WTC11 (cell line): ENCODE data around the gene KCNK3. TPM values are rescaled to one million over a fixed set of nuclear protein-coding genes. Genes with fewer than 3 reads are reported as not detected.
A peak's percentile ranks its signal among the peaks of the same experiment; 100 is the strongest.

Experiments
- ATAC-seq: fragments of 200-7000 bp; cut with Tn5 transposase; 2 replicates; pipeline ENCODE4 v1.10.0; 2021; ENCODE audit warnings: mild to moderate bottlenecking, moderate library complexity
- CTCF ChIA-PET: fragments of 300-600 bp; sonication (Branson Sonifier 250); formaldehyde crosslinking; loops from one replicate; lab custom pipeline; 2021; ENCODE audit warnings: antibody characterized with exemption; lab: Charles Lee
- POLR2A ChIA-PET: fragments of 350-600 bp; sonication (Branson Sonifier 250); formaldehyde crosslinking; loops from one replicate; lab custom pipeline; 2021; ENCODE audit warnings: antibody characterized with exemption; lab: Charles Lee
- DNase-seq: peaks from one replicate; pipeline ENCODE4 v3.0.0; 2021; ENCODE audit warnings: low spot score
- H3K27ac Mint-ChIP-seq: 2 replicates; pipeline ENCODE4 v1.8.0; 2021; ENCODE audit warnings: mixed read lengths
- H3K27me3 Mint-ChIP-seq: 2 replicates; pipeline ENCODE4 v1.8.0; 2021; ENCODE audit warnings: low read depth, mild to moderate bottlenecking, moderate library complexity, mixed read lengths
- H3K36me3 Mint-ChIP-seq: 2 replicates; pipeline ENCODE4 v1.8.0; 2021; ENCODE audit warnings: mixed read lengths
- H3K4me1 Mint-ChIP-seq: 2 replicates; pipeline ENCODE4 v1.8.0; 2022; ENCODE audit warnings: mixed read lengths
- H3K4me3 Mint-ChIP-seq: 2 replicates; pipeline ENCODE4 v1.8.0; 2021; ENCODE audit warnings: mild to moderate bottlenecking, moderate library complexity, mixed read lengths
- H3K9me3 Mint-ChIP-seq: 2 replicates; pipeline ENCODE4 v1.8.0; 2021; ENCODE audit warnings: mixed read lengths
- ATF6 ChIP-seq: sonication (generic); formaldehyde crosslinking; IDR thresholded peaks from 2 replicates; pipeline ENCODE4 v1.8.1; 2023; ENCODE audit warnings: mild to moderate bottlenecking, missing genetic modification reagents
- CREM ChIP-seq: sonication (generic); formaldehyde crosslinking; IDR thresholded peaks from 2 replicates; pipeline ENCODE4 v1.8.1; 2022; ENCODE audit warnings: mild to moderate bottlenecking, missing genetic modification reagents, moderate library complexity
- GRHL2 ChIP-seq: fragments of 250-450 bp; sonication (Bioruptor Pico); IDR thresholded peaks from 2 replicates; pipeline ENCODE4 v1.8.0; 2022; ENCODE audit warnings: mild to moderate bottlenecking, moderate library complexity; ENCODE audit not compliant: insufficient replicate concordance, severe bottlenecking
- IRF1 ChIP-seq: sonication (generic); formaldehyde crosslinking; IDR thresholded peaks from 2 replicates; pipeline ENCODE4 v1.8.0; 2023; ENCODE audit warnings: missing genetic modification reagents
- MAX ChIP-seq: sonication (generic); formaldehyde crosslinking; IDR thresholded peaks from 2 replicates; pipeline ENCODE4 v1.8.0; 2022; ENCODE audit warnings: mild to moderate bottlenecking, missing genetic modification reagents
- MXD4 ChIP-seq: fragments of 250-450 bp; sonication (Bioruptor Pico); IDR thresholded peaks from 2 replicates; pipeline ENCODE4 v1.8.0; 2021; ENCODE audit warnings: mild to moderate bottlenecking, moderate library complexity, borderline replicate concordance
- NFATC4 ChIP-seq: fragments of 250-450 bp; sonication (Bioruptor Pico); IDR thresholded peaks from 2 replicates; pipeline ENCODE4 v1.9.0; 2021; ENCODE audit warnings: mild to moderate bottlenecking
- SMAD4 ChIP-seq: sonication (generic); formaldehyde crosslinking; IDR thresholded peaks from 2 replicates; pipeline ENCODE4 v1.8.0; 2022; ENCODE audit warnings: mild to moderate bottlenecking, missing genetic modification reagents
- TEAD4 ChIP-seq: sonication (generic); formaldehyde crosslinking; IDR thresholded peaks from 2 replicates; pipeline ENCODE4 v1.8.0; 2022; ENCODE audit warnings: mild to moderate bottlenecking, missing genetic modification reagents
- USF2 ChIP-seq: sonication (generic); formaldehyde crosslinking; IDR thresholded peaks from 2 replicates; pipeline ENCODE4 v1.8.1; 2023; ENCODE audit warnings: mild to moderate bottlenecking, missing genetic modification reagents, moderate library complexity
- ZNF121 ChIP-seq: sonication (generic); formaldehyde crosslinking; IDR thresholded peaks from 2 replicates; pipeline ENCODE4 v1.8.0; 2023; ENCODE audit warnings: missing genetic modification reagents
- ZNF512 ChIP-seq: sonication (generic); formaldehyde crosslinking; IDR thresholded peaks from 2 replicates; pipeline ENCODE4 v1.8.1; 2022; ENCODE audit warnings: missing genetic modification reagents, borderline replicate concordance
- ZNF532 ChIP-seq: fragments of 250-450 bp; sonication (Bioruptor Pico); IDR thresholded peaks from 2 replicates; pipeline ENCODE4 v1.9.0; 2021; ENCODE audit warnings: mild to moderate bottlenecking, borderline replicate concordance
- total RNA-seq: library from RNA; stranded (reverse); gene quantifications from 3 replicates; pipeline ENCODE4 v1.2.3, GENCODE V29; 2021
- TF ChIP-seq, protein P1 (sequence below): sonication (generic); formaldehyde crosslinking; IDR thresholded peaks from 2 replicates; pipeline ENCODE4 v1.8.1; 2022; ENCODE audit warnings: low read depth, mild to moderate bottlenecking, moderate library complexity, missing genetic modification reagents, borderline replicate concordance
- TF ChIP-seq, protein P2 (sequence below): sonication (generic); formaldehyde crosslinking; conservative IDR thresholded peaks from 2 replicates; pipeline ENCODE4 v1.8.1; 2023; ENCODE audit warnings: mild to moderate bottlenecking, low read depth, missing genetic modification reagents, moderate library complexity

The KCNK3 gene
- total RNA-seq, 1 experiment from 2014 or later = 0.22 TPM

- TF ChIP-seq, protein P1, sequence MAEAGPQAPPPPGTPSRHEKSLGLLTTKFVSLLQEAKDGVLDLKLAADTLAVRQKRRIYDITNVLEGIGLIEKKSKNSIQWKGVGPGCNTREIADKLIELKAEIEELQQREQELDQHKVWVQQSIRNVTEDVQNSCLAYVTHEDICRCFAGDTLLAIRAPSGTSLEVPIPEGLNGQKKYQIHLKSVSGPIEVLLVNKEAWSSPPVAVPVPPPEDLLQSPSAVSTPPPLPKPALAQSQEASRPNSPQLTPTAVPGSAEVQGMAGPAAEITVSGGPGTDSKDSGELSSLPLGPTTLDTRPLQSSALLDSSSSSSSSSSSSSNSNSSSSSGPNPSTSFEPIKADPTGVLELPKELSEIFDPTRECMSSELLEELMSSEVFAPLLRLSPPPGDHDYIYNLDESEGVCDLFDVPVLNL (CRISPR knock-in tag) = no peak
- no peak for TF ChIP-seq MAX
- TF ChIP-seq CREM (CRISPR knock-in tag) = no peak
- TF ChIP-seq MXD4 (CRISPR knock-in tag) = no peak
Observed at GRCh38 chr2:26691161-26691560, 1.4 kb upstream of the KCNK3 start (continued).

DNA sequence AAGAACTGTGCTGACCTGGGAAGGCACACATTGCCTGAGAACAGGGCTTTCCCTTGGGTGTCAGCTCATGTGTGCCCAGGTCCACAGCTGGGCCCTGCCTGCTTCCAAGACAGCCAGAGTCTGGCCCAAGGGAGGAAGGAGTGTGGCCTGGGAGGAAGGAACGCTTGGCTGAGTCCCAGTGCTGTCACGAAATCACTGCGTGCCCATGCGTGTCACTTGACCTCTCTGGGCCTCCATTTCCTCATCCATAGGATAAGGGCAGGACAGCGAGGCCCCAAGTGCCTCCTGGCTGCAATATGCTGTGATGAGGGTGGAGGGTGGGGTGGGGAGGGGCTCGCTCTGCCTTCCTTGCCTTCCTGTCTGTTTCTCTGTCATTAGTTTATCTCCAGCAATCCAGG lies 642 bp upstream of the KCNK3 start:
- Mint-ChIP-seq H3K27me3 (peaks cover 59% of the 10 kb centered on the region), H3K27ac (no peak overlapping the region), H3K36me3 (no peaks in the 10 kb centered on the region), H3K4me3 (peak overlapping the region; percentile 74), H3K4me1 (peaks cover 16% of the 10 kb centered on the region), H3K9me3 (no peaks in the 10 kb centered on the region)
- peak; percentile 93 for TF ChIP-seq ZNF121
- no peak for TF ChIP-seq IRF1 (CRISPR knock-in tag)
- ChIA-PET POLR2A (no interaction called here), CTCF (no interaction called here)
- DNase-seq (no peak), ATAC-seq (no peak)

GRCh38 chr2:26692897-26693849 lies 651 bp downstream of the KCNK3 start:
- POLR2A ChIA-PET = interaction anchor here (0.5 kb wide), 1 partner anchor 56 kb away, joined by 6 read pairs; no protein-coding TSS in a partner anchor
- H3K9me3 Mint-ChIP-seq = no peaks in the 10 kb centered on the region
- peak overlapping the region; percentile 47 for H3K4me3 Mint-ChIP-seq
- peaks cover 8% of the 10 kb centered on the region for H3K4me1 Mint-ChIP-seq
- no peaks in the 10 kb centered on the region for H3K36me3 Mint-ChIP-seq
- peak; percentile 65 for ATAC-seq
- peaks cover 61% of the 10 kb centered on the region for H3K27me3 Mint-ChIP-seq
- CTCF ChIA-PET = interaction anchor here (1.2 to 1.6 kb wide), 2 partner anchors 51 to 250 kb away, joined by 3 to 7 read pairs; no protein-coding TSS in a partner anchor
- peak; percentile 63 for DNase-seq
- H3K27ac Mint-ChIP-seq = no peak overlapping the region
- TF ChIP-seq ZNF512 (CRISPR knock-in tag) = no peak
- no peak for TF ChIP-seq NFATC4 (CRISPR knock-in tag)
- no peak for TF ChIP-seq TEAD4 (CRISPR knock-in tag)
- no peak for TF ChIP-seq MXD4 (CRISPR knock-in tag)
- no peak for TF ChIP-seq USF2 (CRISPR knock-in tag)
- no peak for TF ChIP-seq SMAD4 (CRISPR knock-in tag)
- no peak for TF ChIP-seq ZNF532 (CRISPR knock-in tag)
- no peak for TF ChIP-seq GRHL2 (CRISPR knock-in tag)
- TF ChIP-seq, protein P2, sequence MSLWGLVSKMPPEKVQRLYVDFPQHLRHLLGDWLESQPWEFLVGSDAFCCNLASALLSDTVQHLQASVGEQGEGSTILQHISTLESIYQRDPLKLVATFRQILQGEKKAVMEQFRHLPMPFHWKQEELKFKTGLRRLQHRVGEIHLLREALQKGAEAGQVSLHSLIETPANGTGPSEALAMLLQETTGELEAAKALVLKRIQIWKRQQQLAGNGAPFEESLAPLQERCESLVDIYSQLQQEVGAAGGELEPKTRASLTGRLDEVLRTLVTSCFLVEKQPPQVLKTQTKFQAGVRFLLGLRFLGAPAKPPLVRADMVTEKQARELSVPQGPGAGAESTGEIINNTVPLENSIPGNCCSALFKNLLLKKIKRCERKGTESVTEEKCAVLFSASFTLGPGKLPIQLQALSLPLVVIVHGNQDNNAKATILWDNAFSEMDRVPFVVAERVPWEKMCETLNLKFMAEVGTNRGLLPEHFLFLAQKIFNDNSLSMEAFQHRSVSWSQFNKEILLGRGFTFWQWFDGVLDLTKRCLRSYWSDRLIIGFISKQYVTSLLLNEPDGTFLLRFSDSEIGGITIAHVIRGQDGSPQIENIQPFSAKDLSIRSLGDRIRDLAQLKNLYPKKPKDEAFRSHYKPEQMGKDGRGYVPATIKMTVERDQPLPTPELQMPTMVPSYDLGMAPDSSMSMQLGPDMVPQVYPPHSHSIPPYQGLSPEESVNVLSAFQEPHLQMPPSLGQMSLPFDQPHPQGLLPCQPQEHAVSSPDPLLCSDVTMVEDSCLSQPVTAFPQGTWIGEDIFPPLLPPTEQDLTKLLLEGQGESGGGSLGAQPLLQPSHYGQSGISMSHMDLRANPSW (CRISPR knock-in tag) = no peak
- no peak for TF ChIP-seq ATF6 (CRISPR knock-in tag)
